H1 (cell line): ENCODE results near the gene DGKI.

Experiments
- ATF2 ChIP-seq: IDR thresholded peaks from 2 replicates; pipeline ENCODE4 v1.6.1; 2012; ENCODE audit warnings: low read length, inconsistent platforms
- BRCA1 ChIP-seq: IDR thresholded peaks from 2 replicates; pipeline ENCODE4 v1.6.1; 2012; ENCODE audit warnings: low read depth, low read length, improper control_type of control experiment
- CHD2 ChIP-seq: IDR thresholded peaks from 2 replicates; pipeline ENCODE4 v1.6.1; 2012; ENCODE audit warnings: low read length, improper control_type of control experiment
- CTCF ChIP-seq, 3 experiments: IDR thresholded peaks; 1 replicate in 2 of 3; 2 replicates in 1 of 3; pipeline versions ENCODE4 v1.5.1 to v1.6.1; 2011; ENCODE audit warnings: low read length in 3 of 3, mild to moderate bottlenecking in 3 of 3, inconsistent platforms in 2 of 3, low read depth in 1 of 3, moderate library complexity in 1 of 3; ENCODE audit not compliant: insufficient read depth in 1 of 3; ENCODE audit errors: control extremely low read depth in 1 of 3
- EZH2 ChIP-seq: fragments of 200-600 bp; sonication (generic); IDR thresholded peaks from 2 replicates; pipeline ENCODE4 v1.7.1; 2012; ENCODE audit warnings: low read depth, mild to moderate bottlenecking, moderate library complexity, low read length, inconsistent platforms; ENCODE audit not compliant: severe bottlenecking
- MAX ChIP-seq: IDR thresholded peaks from 2 replicates; pipeline ENCODE4 v1.6.1; 2012; ENCODE audit warnings: inconsistent platforms
- POLR2A ChIP-seq, 2 experiments: IDR thresholded peaks; 1 replicate in 1 of 2; 2 replicates in 1 of 2; pipeline ENCODE4 v1.6.1; 2011; ENCODE audit warnings: low read depth in 2 of 2, low read length in 2 of 2, mild to moderate bottlenecking in 2 of 2; ENCODE audit errors: control extremely low read depth in 1 of 2
- RFX5 ChIP-seq: IDR thresholded peaks from 2 replicates; pipeline ENCODE4 v1.6.1; 2011; ENCODE audit warnings: low read depth, low read length, improper control_type of control experiment, borderline replicate concordance
- RXRA ChIP-seq: IDR thresholded peaks from 2 replicates; pipeline ENCODE4 v1.6.1; 2011; ENCODE audit warnings: low read depth, mild to moderate bottlenecking, low read length, moderate library complexity; ENCODE audit not compliant: insufficient read depth
- SIX5 ChIP-seq: IDR thresholded peaks from 2 replicates; pipeline ENCODE4 v1.6.1; 2011; ENCODE audit warnings: mild to moderate bottlenecking, low read depth, low read length
- TAF1 ChIP-seq: IDR thresholded peaks from 2 replicates; pipeline ENCODE4 v1.6.1; 2011; ENCODE audit warnings: mild to moderate bottlenecking, low read depth, low read length
- YY1 ChIP-seq: IDR thresholded peaks from 2 replicates; pipeline ENCODE4 v1.6.1; 2011; ENCODE audit warnings: low read depth, mild to moderate bottlenecking, low read length

GRCh38 chr7:137703291-137704010 lies 143.3 kb downstream of the DGKI start:
- TF ChIP-seq EZH2 = no peak
- TF ChIP-seq POLR2A (IDR thresholded peaks at IDR 0.05; ENCODE audit: control extremely low read depth in 1 of 2, low read depth in 2 of 2, low read length in 2 of 2) = no peak
- no peak for TF ChIP-seq TAF1
- TF ChIP-seq CTCF (IDR thresholded peaks at IDR 0.05; ENCODE audit: control extremely low read depth in 1 of 3, insufficient read depth in 1 of 3, low read depth in 1 of 3, low read length in 3 of 3) = no peak
- no peak for TF ChIP-seq SIX5
- TF ChIP-seq RXRA = no peak
- TF ChIP-seq ATF2 = no peak
- TF ChIP-seq YY1 = no peak
- TF ChIP-seq CHD2 = no peak
- no peak for TF ChIP-seq MAX
- no peak for TF ChIP-seq BRCA1
- TF ChIP-seq RFX5 = no peak
